Loucy (cell line): Measurements from ENCODE around the gene FERMT3.

ENCODE experiments used
- H2AFZ ChIP-seq: fragments of 200-600 bp; sonication (generic); 2 replicates; pipeline ENCODE4 v1.6.0; 2016; ENCODE audit warnings: antibody characterized with exemption, mild to moderate bottlenecking, low read length, moderate library complexity
- H3F3A ChIP-seq: fragments of 200-600 bp; 2 replicates; pipeline ENCODE4 v1.6.0; 2016; ENCODE audit warnings: antibody characterized with exemption, low read depth, mild to moderate bottlenecking
- H3K27me3 ChIP-seq: fragments of 200-600 bp; sonication (generic); 2 replicates; pipeline ENCODE4 v1.6.1; 2014; ENCODE audit warnings: low read length, mild to moderate bottlenecking; ENCODE audit not compliant: insufficient read depth, poor library complexity, severe bottlenecking
- H3K36me3 ChIP-seq: fragments of 200-600 bp; sonication (generic); 2 replicates; pipeline ENCODE4 v1.6.1; 2016; ENCODE audit warnings: low read length; ENCODE audit not compliant: insufficient read depth
- H3K4me1 ChIP-seq: fragments of 200-600 bp; sonication (generic); 2 replicates; pipeline ENCODE4 v1.5.1; 2014; ENCODE audit warnings: low read length, mild to moderate bottlenecking; ENCODE audit not compliant: insufficient read depth, poor library complexity, severe bottlenecking
- H3K4me2 ChIP-seq: fragments of 200-600 bp; sonication (generic); 2 replicates; pipeline ENCODE4 v1.6.0; 2014; ENCODE audit warnings: antibody characterized with exemption, low read length, low read depth, mild to moderate bottlenecking; ENCODE audit not compliant: poor library complexity, severe bottlenecking
- H3K4me3 ChIP-seq: fragments of 200-600 bp; sonication (generic); 2 replicates; pipeline ENCODE4 v1.5.1; 2014; ENCODE audit warnings: low read length, mild to moderate bottlenecking, mixed read lengths; ENCODE audit not compliant: poor library complexity, severe bottlenecking
- H3K79me2 ChIP-seq: fragments of 200-600 bp; sonication (generic); 2 replicates; pipeline ENCODE4 v1.6.1; 2014; ENCODE audit warnings: low read length; ENCODE audit not compliant: insufficient read depth
- H3K9ac ChIP-seq: fragments of 200-600 bp; sonication (generic); 2 replicates; pipeline ENCODE4 v1.6.0; 2014; ENCODE audit warnings: mild to moderate bottlenecking, low read depth, low read length, moderate library complexity; ENCODE audit not compliant: poor library complexity, severe bottlenecking
- H3K9me2 ChIP-seq: fragments of 200-600 bp; sonication (generic); replicated peaks from 2 replicates; pipeline ENCODE4 v1.6.1; 2016; ENCODE audit warnings: low read depth, low read length, mixed read lengths
- H3K9me3 ChIP-seq: fragments of 200-600 bp; sonication (generic); 2 replicates; pipeline ENCODE4 v1.6.1; 2014; ENCODE audit warnings: mild to moderate bottlenecking, antibody characterized with exemption, low read length, low read depth; ENCODE audit not compliant: insufficient read depth
- H4K20me1 ChIP-seq: fragments of 200-600 bp; sonication (generic); 2 replicates; pipeline ENCODE4 v1.6.0; 2014; ENCODE audit warnings: antibody characterized with exemption, low read length, mild to moderate bottlenecking; ENCODE audit not compliant: insufficient read depth, poor library complexity, severe bottlenecking
- CTCF ChIP-seq: fragments of 200-600 bp; sonication (generic); conservative IDR thresholded peaks from 2 replicates; pipeline ENCODE4 v1.5.1; 2014; ENCODE audit warnings: mild to moderate bottlenecking, antibody characterized with exemption, low read length
- EZH2phosphoT487 ChIP-seq: fragments of 200-600 bp; IDR thresholded peaks from 2 replicates; pipeline ENCODE4 v1.6.1; 2018; ENCODE audit warnings: antibody characterized with exemption, mild to moderate bottlenecking, moderate library complexity, borderline replicate concordance

FERMT3 gene

GRCh38 chr11:64202992-64203391 is 3.5 kb upstream of the FERMT3 start:
- Histone ChIP-seq H4K20me1 (peaks cover 14% of the 10 kb centered on the region), H3K4me2 (no peak overlapping the region), H3K4me3 (no peak overlapping the region), H3K9ac (no peak overlapping the region), H3K36me3 (peaks cover 57% of the 10 kb centered on the region; the same call in 1 of the 2 replicates), H3K9me3 (no peaks in the 10 kb centered on the region), H3K9me2 (no peaks in the 10 kb centered on the region), H3K79me2 (peaks cover 31% of the 10 kb centered on the region), H3K4me1 (peaks cover 13% of the 10 kb centered on the region), H3F3A (peaks cover 6% of the 10 kb centered on the region; the same call in 1 of the 2 replicates), H2AFZ (no peak overlapping the region), H3K27me3 (no peaks in the 10 kb centered on the region)
- TF ChIP-seq EZH2phosphoT487 = no peak
- TF ChIP-seq CTCF = no peak

- H4K20me1 ChIP-seq = peaks cover 17% of the 10 kb centered on the region
- no peak overlapping the region for H2AFZ ChIP-seq
- peaks cover 18% of the 10 kb centered on the region for H3K4me1 ChIP-seq
- H3K4me3 ChIP-seq = no peak overlapping the region
- H3F3A ChIP-seq = peaks cover 6% of the 10 kb centered on the region; the same call in 1 of the 2 replicates
- no peaks in the 10 kb centered on the region for H3K9me3 ChIP-seq
- no peak overlapping the region for H3K4me2 ChIP-seq
- no peaks in the 10 kb centered on the region for H3K27me3 ChIP-seq
- no peak for TF ChIP-seq CTCF
- no peak for TF ChIP-seq EZH2phosphoT487
- H3K36me3 ChIP-seq = peaks cover 51% of the 10 kb centered on the region; the same call in 1 of the 2 replicates
- no peaks in the 10 kb centered on the region for H3K9me2 ChIP-seq
- H3K9ac ChIP-seq = no peak overlapping the region
- H3K79me2 ChIP-seq = peaks cover 34% of the 10 kb centered on the region
Observed at GRCh38 chr11:64203421-64204079, 3.0 kb upstream of the FERMT3 start.

GRCh38 chr11:64204080-64204440 is 2.5 kb upstream of the FERMT3 start:
- Histone ChIP-seq H3K9me2 (no peaks in the 10 kb centered on the region), H2AFZ (no peak overlapping the region), H3F3A (peaks cover 6% of the 10 kb centered on the region; the same call in 1 of the 2 replicates), H3K9me3 (no peaks in the 10 kb centered on the region), H3K4me2 (no peak overlapping the region), H3K4me1 (peaks cover 23% of the 10 kb centered on the region), H3K9ac (no peak overlapping the region), H3K27me3 (no peaks in the 10 kb centered on the region), H3K79me2 (peaks cover 37% of the 10 kb centered on the region), H4K20me1 (peaks cover 20% of the 10 kb centered on the region), H3K36me3 (peaks cover 46% of the 10 kb centered on the region; the same call in 1 of the 2 replicates), H3K4me3 (no peak overlapping the region)
- TF ChIP-seq EZH2phosphoT487 (no peak), CTCF (no peak)
